Measurements from ENCODE around the gene CCDC80. TPM values are rescaled to one million over a fixed set of nuclear protein-coding genes. Genes with fewer than 3 reads are reported as not detected.

Gene CCDC80
- total and polyA plus RNA-seq, 5 donors from 2014 or later = 0.05 to 0.10 (median 0.07) TPM; not detected in 2

- Histone ChIP-seq H3K9me3 (ENCODE audit: control insufficient read depth in 2 of 2, low read length in 2 of 2) (no peaks in the 10 kb centered on the region), H3K36me3 (ENCODE audit: control insufficient read depth, insufficient read depth, low read length) (no peaks in the 10 kb centered on the region), H3K4me3 (ENCODE audit: low read depth, low read length) (no peak overlapping the region), H3K27me3 (ENCODE audit: control insufficient read depth, insufficient read depth, low read length) (no peaks in the 10 kb centered on the region), H3K27ac (ENCODE audit: insufficient read depth, low read length, poor library complexity, severe bottlenecking) (no peak overlapping the region), H3K4me1 (ENCODE audit: control insufficient read depth, insufficient read depth, low read length, poor library complexity, severe bottlenecking) (no peaks in the 10 kb centered on the region)
- DNase-seq = no peak
- no peak for ATAC-seq (ENCODE audit: low read depth in 2 of 2)
- Mint-ChIP-seq H3K9me3 (peaks cover 0 to 7% (median 0%) of the 10 kb centered on the region in 7 donors), H3K27ac (no peak overlapping the region), H3K27me3 (peaks cover 4% of the 10 kb centered on the region), H3K4me1 (peaks cover 0 to 8% (median 1%) of the 10 kb centered on the region in 4 donors), H3K4me3 (no peak overlapping the region), H3K36me3 (peaks cover 5% of the 10 kb centered on the region)
Measured at GRCh38 chr3:112654492-112654891, 13.5 kb upstream of the CCDC80 start.

GRCh38 chr3:112653881-112654300, 12.9 kb upstream of the CCDC80 start:
- H3K36me3 ChIP-seq (ENCODE audit: control insufficient read depth, insufficient read depth, low read length) = no peaks in the 10 kb centered on the region
- H3K4me1 ChIP-seq (ENCODE audit: control insufficient read depth, insufficient read depth, low read length, poor library complexity, severe bottlenecking) = no peaks in the 10 kb centered on the region
- H3K4me3 Mint-ChIP-seq = no peak overlapping the region
- no peak overlapping the region for H3K27ac Mint-ChIP-seq
- no peaks in the 10 kb centered on the region for H3K9me3 ChIP-seq (ENCODE audit: control insufficient read depth in 2 of 2, low read length in 2 of 2)
- DNase-seq (no peak), ATAC-seq (ENCODE audit: low read depth in 2 of 2) (no peak)
- peaks cover 0 to 13% (median 2%) of the 10 kb centered on the region in 4 donors for H3K4me1 Mint-ChIP-seq
- peaks cover 5% of the 10 kb centered on the region for H3K36me3 Mint-ChIP-seq
- H3K27me3 ChIP-seq (ENCODE audit: control insufficient read depth, insufficient read depth, low read length) = no peaks in the 10 kb centered on the region
- H3K9me3 Mint-ChIP-seq = peaks cover 0 to 7% (median 0%) of the 10 kb centered on the region in 7 donors
- H3K27me3 Mint-ChIP-seq = peaks cover 4% of the 10 kb centered on the region
- H3K27ac ChIP-seq (ENCODE audit: insufficient read depth, low read length, poor library complexity, severe bottlenecking) = no peak overlapping the region
- no peak overlapping the region for H3K4me3 ChIP-seq (ENCODE audit: low read depth, low read length)

GRCh38 chr3:112653209-112653871, 12.4 kb upstream of the CCDC80 start:
- no peak overlapping the region for H3K27ac ChIP-seq (ENCODE audit: insufficient read depth, low read length, poor library complexity, severe bottlenecking)
- H3K4me1 ChIP-seq (ENCODE audit: control insufficient read depth, insufficient read depth, low read length, poor library complexity, severe bottlenecking) = no peaks in the 10 kb centered on the region
- H3K4me3 ChIP-seq (ENCODE audit: low read depth, low read length) = no peak overlapping the region
- no peaks in the 10 kb centered on the region for H3K9me3 ChIP-seq (ENCODE audit: control insufficient read depth in 2 of 2, low read length in 2 of 2)
- peaks cover 5% of the 10 kb centered on the region for H3K36me3 Mint-ChIP-seq
- H3K36me3 ChIP-seq (ENCODE audit: control insufficient read depth, insufficient read depth, low read length) = no peaks in the 10 kb centered on the region
- H3K4me1 Mint-ChIP-seq = peaks cover 0 to 15% (median 3%) of the 10 kb centered on the region in 4 donors
- peaks cover 4% of the 10 kb centered on the region for H3K27me3 Mint-ChIP-seq
- no peak overlapping the region for H3K4me3 Mint-ChIP-seq
- no peaks in the 10 kb centered on the region for H3K27me3 ChIP-seq (ENCODE audit: control insufficient read depth, insufficient read depth, low read length)
- no peak overlapping the region for H3K27ac Mint-ChIP-seq
- ATAC-seq (ENCODE audit: low read depth in 2 of 2) (no peak), DNase-seq (no peak)
- H3K9me3 Mint-ChIP-seq = peaks cover 0 to 2% (median 0%) of the 10 kb centered on the region in 7 donors

DNA sequence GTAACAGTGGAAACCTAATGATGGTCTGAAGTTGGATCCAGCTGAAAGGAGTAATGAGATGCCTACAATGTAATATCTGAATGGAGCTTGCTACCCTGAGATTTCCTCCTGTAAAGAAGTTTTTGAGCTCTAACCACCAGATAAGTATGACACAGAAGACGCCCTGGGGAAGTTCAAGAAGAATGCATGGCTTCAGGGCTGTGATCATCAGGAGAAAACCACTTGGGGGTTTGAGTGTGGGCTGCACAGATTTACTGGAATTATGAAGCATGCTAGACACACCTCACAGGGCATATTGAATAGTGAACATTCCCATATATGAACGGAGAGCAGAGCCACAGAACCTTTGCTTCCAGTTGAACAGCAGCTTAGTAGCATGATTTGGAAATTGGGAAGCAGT, 10.6 kb upstream of the CCDC80 start:
- peaks cover 4% of the 10 kb centered on the region for H3K27me3 Mint-ChIP-seq
- ATAC-seq (ENCODE audit: low read depth in 2 of 2) = no peak
- no peaks in the 10 kb centered on the region for H3K36me3 Mint-ChIP-seq
- H3K4me3 Mint-ChIP-seq = no peak overlapping the region
- H3K4me1 Mint-ChIP-seq = peaks cover 0 to 19% (median 3%) of the 10 kb centered on the region in 4 donors
- no peak overlapping the region for H3K27ac Mint-ChIP-seq
- no peaks in the 10 kb centered on the region for H3K9me3 Mint-ChIP-seq
- no peaks in the 10 kb centered on the region for H3K27me3 ChIP-seq (ENCODE audit: control insufficient read depth, insufficient read depth, low read length)
- H3K4me3 ChIP-seq (ENCODE audit: low read depth, low read length) = no peak overlapping the region
- H3K9me3 ChIP-seq (ENCODE audit: control insufficient read depth in 2 of 2, low read length in 2 of 2) = no peaks in the 10 kb centered on the region
- H3K27ac ChIP-seq (ENCODE audit: insufficient read depth, low read length, poor library complexity, severe bottlenecking) = no peak overlapping the region
- no peak for DNase-seq
- no peaks in the 10 kb centered on the region for H3K4me1 ChIP-seq (ENCODE audit: control insufficient read depth, insufficient read depth, low read length, poor library complexity, severe bottlenecking)
- no peaks in the 10 kb centered on the region for H3K36me3 ChIP-seq (ENCODE audit: control insufficient read depth, insufficient read depth, low read length)

DNA sequence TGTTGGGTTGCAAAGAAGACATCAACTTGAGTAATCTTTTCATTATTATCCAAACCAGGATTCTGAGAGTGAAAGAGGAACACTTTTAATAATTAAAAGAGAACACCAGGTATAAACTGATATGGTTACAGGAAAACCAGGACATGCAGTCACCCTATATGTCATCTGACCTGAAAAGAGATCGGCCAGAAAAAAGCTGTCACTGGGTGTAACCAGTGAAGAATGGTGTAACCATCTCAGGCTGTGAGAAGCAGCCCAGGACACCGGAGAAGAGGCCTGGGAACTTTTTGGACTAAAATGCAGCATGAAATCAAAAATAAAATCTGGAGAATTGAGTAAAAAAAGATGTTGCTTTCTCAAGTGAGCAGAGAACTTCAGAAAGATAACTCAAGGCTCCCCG, 10.1 kb upstream of the CCDC80 start:
- no peak overlapping the region for H3K27ac ChIP-seq (ENCODE audit: insufficient read depth, low read length, poor library complexity, severe bottlenecking)
- DNase-seq = no peak
- no peaks in the 10 kb centered on the region for H3K9me3 ChIP-seq (ENCODE audit: control insufficient read depth in 2 of 2, low read length in 2 of 2)

GRCh38 chr3:112650482-112650881, 9.5 kb upstream of the CCDC80 start:
- H3K4me3 ChIP-seq (ENCODE audit: low read depth, low read length) = no peak overlapping the region
- no peak overlapping the region for H3K27ac Mint-ChIP-seq
- ATAC-seq (ENCODE audit: low read depth in 2 of 2) = no peak
- no peaks in the 10 kb centered on the region for H3K27me3 ChIP-seq (ENCODE audit: control insufficient read depth, insufficient read depth, low read length)
- DNase-seq = no peak
- no peaks in the 10 kb centered on the region for H3K4me1 ChIP-seq (ENCODE audit: control insufficient read depth, insufficient read depth, low read length, poor library complexity, severe bottlenecking)
- peaks cover 4% of the 10 kb centered on the region for H3K27me3 Mint-ChIP-seq
- no peaks in the 10 kb centered on the region for H3K9me3 ChIP-seq (ENCODE audit: control insufficient read depth in 2 of 2, low read length in 2 of 2)
- no peaks in the 10 kb centered on the region for H3K36me3 Mint-ChIP-seq
- no peak overlapping the region for H3K4me3 Mint-ChIP-seq
- peaks cover 0 to 19% (median 3%) of the 10 kb centered on the region in 4 donors for H3K4me1 Mint-ChIP-seq
- H3K9me3 Mint-ChIP-seq = no peaks in the 10 kb centered on the region
- no peak overlapping the region for H3K27ac ChIP-seq (ENCODE audit: insufficient read depth, low read length, poor library complexity, severe bottlenecking)
- H3K36me3 ChIP-seq (ENCODE audit: control insufficient read depth, insufficient read depth, low read length) = no peaks in the 10 kb centered on the region

More for the DNA sequence above, 10.1 kb upstream of the CCDC80 start:
- Histone ChIP-seq H3K27me3 (ENCODE audit: control insufficient read depth, insufficient read depth, low read length) (no peaks in the 10 kb centered on the region), H3K4me1 (ENCODE audit: control insufficient read depth, insufficient read depth, low read length, poor library complexity, severe bottlenecking) (no peaks in the 10 kb centered on the region), H3K36me3 (ENCODE audit: control insufficient read depth, insufficient read depth, low read length) (no peaks in the 10 kb centered on the region), H3K4me3 (ENCODE audit: low read depth, low read length) (no peak overlapping the region)
- H3K27me3 Mint-ChIP-seq = peaks cover 4% of the 10 kb centered on the region
- H3K27ac Mint-ChIP-seq = no peak overlapping the region
- H3K4me1 Mint-ChIP-seq = peaks cover 0 to 19% (median 3%) of the 10 kb centered on the region in 4 donors
- no peak for ATAC-seq (ENCODE audit: low read depth in 2 of 2)
- no peaks in the 10 kb centered on the region for H3K9me3 Mint-ChIP-seq
- H3K4me3 Mint-ChIP-seq = no peak overlapping the region
- no peaks in the 10 kb centered on the region for H3K36me3 Mint-ChIP-seq

DNA sequence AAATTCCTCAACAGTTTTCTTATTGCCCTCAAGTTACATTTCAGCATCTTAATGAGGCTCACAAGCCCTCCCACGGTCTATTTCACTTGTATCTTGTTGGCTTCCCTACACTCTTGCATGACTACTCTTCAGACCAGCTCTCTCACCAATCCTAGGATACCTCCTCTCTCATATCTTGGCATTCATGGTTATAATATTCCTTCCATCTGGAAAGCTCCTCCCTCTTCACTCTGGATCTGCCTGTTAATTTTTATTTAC, 8.5 kb upstream of the CCDC80 start:
- DNase-seq (no peak), ATAC-seq (ENCODE audit: low read depth in 2 of 2) (no peak)
- Mint-ChIP-seq H3K27me3 (peaks cover 4% of the 10 kb centered on the region), H3K4me1 (peaks cover 0 to 14% (median 2%) of the 10 kb centered on the region in 4 donors), H3K27ac (no peak overlapping the region), H3K9me3 (no peaks in the 10 kb centered on the region), H3K36me3 (no peaks in the 10 kb centered on the region), H3K4me3 (no peak overlapping the region)
- no peaks in the 10 kb centered on the region for H3K9me3 ChIP-seq (ENCODE audit: control insufficient read depth in 2 of 2, low read length in 2 of 2)
- H3K36me3 ChIP-seq (ENCODE audit: control insufficient read depth, insufficient read depth, low read length) = no peaks in the 10 kb centered on the region
- H3K27ac ChIP-seq (ENCODE audit: insufficient read depth, low read length, poor library complexity, severe bottlenecking) = no peak overlapping the region
- no peak overlapping the region for H3K4me3 ChIP-seq (ENCODE audit: low read depth, low read length)
- no peaks in the 10 kb centered on the region for H3K4me1 ChIP-seq (ENCODE audit: control insufficient read depth, insufficient read depth, low read length, poor library complexity, severe bottlenecking)
- no peaks in the 10 kb centered on the region for H3K27me3 ChIP-seq (ENCODE audit: control insufficient read depth, insufficient read depth, low read length)

GRCh38 chr3:112647122-112647521, 6.2 kb upstream of the CCDC80 start:
- Histone ChIP-seq H3K27ac (ENCODE audit: insufficient read depth, low read length, poor library complexity, severe bottlenecking) (no peak overlapping the region), H3K4me3 (ENCODE audit: low read depth, low read length) (no peak overlapping the region), H3K36me3 (ENCODE audit: control insufficient read depth, insufficient read depth, low read length) (no peaks in the 10 kb centered on the region), H3K27me3 (ENCODE audit: control insufficient read depth, insufficient read depth, low read length) (no peaks in the 10 kb centered on the region), H3K4me1 (ENCODE audit: control insufficient read depth, insufficient read depth, low read length, poor library complexity, severe bottlenecking) (peaks cover 8% of the 10 kb centered on the region), H3K9me3 (ENCODE audit: control insufficient read depth in 2 of 2, low read length in 2 of 2) (no peaks in the 10 kb centered on the region)
- H3K4me3 Mint-ChIP-seq = no peak overlapping the region
- DNase-seq (no peak), ATAC-seq (ENCODE audit: low read depth in 2 of 2) (no peak)
- H3K27me3 Mint-ChIP-seq = peaks cover 8% of the 10 kb centered on the region
- H3K9me3 Mint-ChIP-seq = no peaks in the 10 kb centered on the region
- H3K36me3 Mint-ChIP-seq = no peaks in the 10 kb centered on the region
- H3K27ac Mint-ChIP-seq = no peak overlapping the region
- H3K4me1 Mint-ChIP-seq = peaks cover 5 to 31% (median 9%) of the 10 kb centered on the region in 4 donors

All from CD4-positive, CD25-positive, alpha-beta regulatory T cell (primary cell).